HAP-1 (cell line): ENCODE data around the gene CHST13.
A peak's percentile ranks its signal among the peaks of the same experiment; 100 is the strongest.
"Not testable (repeated sequence)": the region's sequence is repeated elsewhere in the genome, so short reads cannot be mapped to it uniquely, and the experiment has no call there.

Source experiments
- DNase-seq, 2 experiments: peaks; one replicate each; pipeline ENCODE4 v3.0.0-alpha.2; 2016 to 2020; ENCODE audit warnings: low spot score in 2 of 2
- H3K27me3 ChIP-seq: fragments of 250-450 bp; sonication (Bioruptor Pico); 2 replicates; pipeline ENCODE4 v1.5.1; 2020; ENCODE audit warnings: low read depth, mild to moderate bottlenecking, moderate library complexity
- H3K36me3 ChIP-seq: fragments of 250-450 bp; sonication (Bioruptor Pico); replicated peaks from 2 replicates; pipeline ENCODE4 v1.5.1; 2020; ENCODE audit warnings: mild to moderate bottlenecking
- H3K4me1 ChIP-seq: fragments of 250-450 bp; sonication (Bioruptor Pico); 2 replicates; pipeline ENCODE4 v1.5.1; 2020; ENCODE audit warnings: mild to moderate bottlenecking
- H3K4me3 ChIP-seq: fragments of 250-450 bp; sonication (Bioruptor Pico); 2 replicates; pipeline ENCODE4 v1.5.1; 2020; ENCODE audit warnings: mild to moderate bottlenecking, moderate library complexity
- H3K9me3 ChIP-seq: fragments of 250-450 bp; sonication (Bioruptor Pico); 2 replicates; pipeline ENCODE4 v1.5.1; 2020; ENCODE audit warnings: mild to moderate bottlenecking, moderate library complexity
- in situ Hi-C: fragments of 300-500 bp; cut with MboI; formaldehyde crosslinking; loops from 3 replicates; pipeline ENCODE4 v1.14.3; 2020; ENCODE audit warnings: low sequenced_read_pairs, inconsistent platforms, mixed read lengths

The CHST13 gene

DNA sequence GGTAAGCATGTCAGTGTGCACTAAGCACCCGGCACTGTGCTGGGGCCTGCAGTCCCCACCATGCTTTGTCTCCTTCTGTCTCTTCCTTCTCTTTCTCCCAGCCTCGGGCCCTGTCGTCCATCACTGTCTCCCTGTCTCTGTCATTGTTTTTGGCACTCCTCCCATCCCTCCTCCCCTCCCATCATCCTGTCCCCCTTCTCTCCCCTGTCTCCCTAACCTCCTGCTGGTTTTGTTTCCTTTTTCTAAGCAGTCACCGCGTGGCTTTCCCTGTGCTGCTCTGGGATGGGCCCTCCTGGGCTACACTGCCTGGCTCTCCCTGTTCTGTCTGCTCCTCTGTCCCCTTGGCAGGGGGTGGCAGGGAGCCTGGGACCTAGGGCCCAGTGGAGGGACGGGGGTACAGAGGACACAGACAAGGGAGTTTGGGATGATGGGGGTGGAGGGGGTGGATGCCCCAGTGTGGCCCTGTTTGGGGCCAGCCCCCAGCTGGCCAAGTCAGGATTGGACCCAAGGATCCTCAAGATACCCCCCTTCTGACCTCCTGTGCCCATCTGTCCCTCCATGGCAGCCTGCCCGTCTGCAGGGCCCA is 5.7 kb downstream of the CHST13 start:
- in situ Hi-C loops = no loop called here
- Histone ChIP-seq H3K27me3 (peaks cover 19% of the 10 kb centered on the region), H3K9me3 (no peaks in the 10 kb centered on the region), H3K4me1 (no peaks in the 10 kb centered on the region), H3K4me3 (no peak overlapping the region), H3K36me3 (no peaks in the 10 kb centered on the region)
- no peak for DNase-seq

DNA sequence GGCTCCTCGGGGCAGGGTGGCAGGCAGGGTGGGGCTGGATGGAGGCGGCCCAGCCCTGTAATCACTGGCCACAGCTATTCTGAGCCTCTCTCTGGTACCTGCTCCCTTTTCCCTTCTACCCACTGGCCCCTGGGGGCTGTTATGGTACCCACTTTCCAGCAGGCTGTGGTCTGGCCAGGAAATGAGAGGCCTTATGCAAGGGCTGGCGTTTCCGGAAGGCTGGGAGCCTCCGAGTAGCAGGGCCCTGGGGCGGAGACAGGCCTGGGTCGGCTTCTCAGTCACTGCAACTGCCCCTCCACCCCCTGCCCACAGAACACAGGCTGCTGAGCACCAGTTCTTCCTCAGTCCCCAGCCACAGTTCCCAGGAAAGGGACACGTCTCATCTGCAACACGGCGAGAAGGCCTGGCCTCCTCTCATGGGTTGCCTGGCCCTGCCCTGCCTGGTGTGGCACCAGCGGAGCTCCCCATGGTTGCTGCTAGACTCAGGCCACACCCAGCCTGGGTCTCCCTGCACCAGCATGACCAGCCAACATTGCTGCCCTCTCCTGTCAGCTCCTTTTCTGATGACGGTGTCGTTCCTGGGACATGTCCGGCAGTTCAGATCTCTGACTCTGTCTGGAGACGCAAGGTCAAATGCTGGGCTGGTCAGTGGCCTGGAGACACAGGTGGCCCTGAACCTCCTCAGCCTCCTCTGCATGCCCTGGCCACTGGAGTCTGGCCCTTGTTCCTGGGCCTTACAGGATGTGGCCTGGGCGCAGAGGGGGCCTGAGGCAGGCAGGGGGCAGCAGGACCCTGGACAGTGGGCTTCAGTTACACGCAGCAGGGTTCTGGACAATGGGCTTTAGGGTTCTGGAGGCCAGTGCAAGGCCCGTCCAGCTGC is 6.5 kb downstream of the CHST13 start:
- Histone ChIP-seq H3K36me3 (no peaks in the 10 kb centered on the region), H3K4me1 (no peaks in the 10 kb centered on the region), H3K4me3 (no peak overlapping the region), H3K27me3 (peaks cover 19% of the 10 kb centered on the region), H3K9me3 (no peaks in the 10 kb centered on the region)
- in situ Hi-C loops = no loop called here
- DNase-seq = no peak

DNA sequence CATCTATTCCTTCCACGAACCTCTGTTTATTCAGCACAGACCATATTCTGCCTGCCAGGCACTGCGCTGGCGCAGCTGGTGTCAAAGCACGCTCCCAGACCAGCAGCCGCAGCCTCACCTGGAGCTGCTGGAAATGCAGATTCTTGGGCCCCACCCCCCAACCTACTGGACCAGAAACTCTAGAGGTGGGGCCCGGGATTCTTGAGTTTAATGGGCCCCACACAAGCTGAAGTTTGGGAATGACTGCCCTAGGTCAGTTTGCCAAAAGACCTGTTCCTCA is 7.0 kb downstream of the CHST13 start:
- no peaks in the 10 kb centered on the region for H3K9me3 ChIP-seq
- H3K4me3 ChIP-seq = no peak overlapping the region
- DNase-seq = no peak
- peaks cover 19% of the 10 kb centered on the region for H3K27me3 ChIP-seq
- H3K4me1 ChIP-seq = no peaks in the 10 kb centered on the region
- no peaks in the 10 kb centered on the region for H3K36me3 ChIP-seq
- in situ Hi-C loops = no loop called here

- no peak for DNase-seq
- no peaks in the 10 kb centered on the region for H3K9me3 ChIP-seq
- no peak overlapping the region for H3K4me3 ChIP-seq
- peaks cover 19% of the 10 kb centered on the region for H3K27me3 ChIP-seq
- H3K36me3 ChIP-seq = no peaks in the 10 kb centered on the region
- in situ Hi-C loops = no loop called here
- no peaks in the 10 kb centered on the region for H3K4me1 ChIP-seq
These were observed 9.6 kb downstream of the CHST13 start for GRCh38 chr3:126533506-126533905.

DNA sequence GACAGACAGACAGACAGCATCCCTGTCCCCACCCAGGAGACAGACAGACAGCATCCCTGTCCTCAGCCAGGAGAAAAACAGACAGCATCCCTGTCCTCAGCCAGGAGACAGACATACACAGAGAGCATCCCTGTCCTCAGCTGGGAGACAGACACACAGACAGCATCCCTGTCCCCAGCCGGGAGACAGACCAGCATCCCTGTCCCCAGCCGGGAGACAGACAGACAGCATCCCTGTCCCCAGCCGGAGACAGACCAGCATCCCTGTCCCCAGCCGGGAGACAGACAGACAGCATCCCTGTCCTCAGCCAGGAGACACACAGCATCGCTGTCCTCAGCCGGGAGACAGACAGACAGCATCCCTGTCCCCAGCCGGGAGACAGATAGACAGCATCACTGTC is 10.8 kb downstream of the CHST13 start:
- in situ Hi-C loops, H3K9me3 ChIP-seq, H3K4me3 ChIP-seq, H3K4me1 ChIP-seq, DNase-seq, H3K36me3 ChIP-seq: not testable (repeated sequence)
- peaks cover 19% of the 10 kb centered on the region for H3K27me3 ChIP-seq

- H3K27me3 ChIP-seq = peaks cover 19% of the 10 kb centered on the region
- no peaks in the 10 kb centered on the region for H3K36me3 ChIP-seq
- no peaks in the 10 kb centered on the region for H3K9me3 ChIP-seq
- no peaks in the 10 kb centered on the region for H3K4me1 ChIP-seq
- in situ Hi-C loops = no loop called here
- H3K4me3 ChIP-seq = no peak overlapping the region
- no peak for DNase-seq
These were observed 11.7 kb downstream of the CHST13 start for GRCh38 chr3:126535636-126536035.

DNA sequence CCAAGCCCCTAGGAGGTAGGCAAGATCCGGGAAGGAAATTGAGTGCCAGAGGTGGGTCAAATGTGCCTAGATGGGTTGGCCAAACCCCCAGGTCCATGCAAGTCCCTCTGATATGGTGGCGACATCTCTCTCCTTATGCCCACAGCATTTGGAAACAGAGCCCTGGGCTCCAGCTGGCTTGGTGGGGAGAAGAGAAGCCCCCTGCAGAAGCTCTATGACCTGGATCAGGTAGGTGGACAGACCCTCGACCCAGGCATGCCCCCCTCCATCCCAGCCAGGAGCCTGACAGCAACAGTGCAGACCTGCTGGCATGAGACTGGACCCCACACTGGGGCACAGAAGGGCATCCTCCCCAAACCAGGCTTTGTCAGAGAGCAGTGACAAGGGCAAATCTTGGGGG is 12.2 kb downstream of the CHST13 start:
- H3K4me1 ChIP-seq = no peaks in the 10 kb centered on the region
- no peak for DNase-seq
- in situ Hi-C loops = no loop called here

DNA sequence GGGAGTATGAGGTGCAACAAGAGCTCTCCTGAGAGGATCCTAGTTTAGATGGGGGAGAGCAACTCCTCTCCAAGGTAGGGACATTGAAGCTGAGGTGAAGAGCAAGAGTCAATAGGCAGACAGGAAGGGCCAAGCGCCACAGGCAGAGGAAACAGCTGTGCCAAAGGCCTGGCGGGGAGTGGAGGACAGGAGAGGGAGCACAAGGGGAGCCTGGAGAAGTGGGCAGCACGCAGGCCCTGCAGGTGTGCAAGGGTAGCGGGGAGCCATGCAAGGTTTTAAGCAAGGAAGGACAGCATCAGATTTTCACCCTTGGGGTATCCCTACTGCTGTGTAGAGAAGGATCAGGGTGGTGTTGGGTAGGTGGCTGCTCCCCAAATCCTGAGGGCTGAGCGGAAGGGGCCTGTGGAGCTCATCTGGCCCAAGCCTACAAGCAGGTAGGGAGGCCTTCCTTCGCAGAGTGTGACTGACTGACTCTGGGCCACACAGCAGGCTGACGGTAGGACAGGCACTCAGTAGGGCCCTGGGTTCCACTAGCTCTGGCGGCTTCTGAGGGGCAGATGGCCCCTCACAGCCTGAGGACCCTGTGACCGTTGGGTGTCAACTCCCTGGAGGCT is 13.3 kb downstream of the CHST13 start:
- DNase-seq = no peak
- in situ Hi-C loops = no loop called here
- Histone ChIP-seq H3K9me3 (no peaks in the 10 kb centered on the region), H3K4me3 (no peak overlapping the region), H3K36me3 (no peaks in the 10 kb centered on the region), H3K4me1 (no peaks in the 10 kb centered on the region), H3K27me3 (peaks cover 11% of the 10 kb centered on the region)

More for the DNA sequence above, 12.2 kb downstream of the CHST13 start:
- Histone ChIP-seq H3K27me3 (peaks cover 19% of the 10 kb centered on the region), H3K4me3 (no peak overlapping the region), H3K9me3 (no peaks in the 10 kb centered on the region), H3K36me3 (no peaks in the 10 kb centered on the region)

DNA sequence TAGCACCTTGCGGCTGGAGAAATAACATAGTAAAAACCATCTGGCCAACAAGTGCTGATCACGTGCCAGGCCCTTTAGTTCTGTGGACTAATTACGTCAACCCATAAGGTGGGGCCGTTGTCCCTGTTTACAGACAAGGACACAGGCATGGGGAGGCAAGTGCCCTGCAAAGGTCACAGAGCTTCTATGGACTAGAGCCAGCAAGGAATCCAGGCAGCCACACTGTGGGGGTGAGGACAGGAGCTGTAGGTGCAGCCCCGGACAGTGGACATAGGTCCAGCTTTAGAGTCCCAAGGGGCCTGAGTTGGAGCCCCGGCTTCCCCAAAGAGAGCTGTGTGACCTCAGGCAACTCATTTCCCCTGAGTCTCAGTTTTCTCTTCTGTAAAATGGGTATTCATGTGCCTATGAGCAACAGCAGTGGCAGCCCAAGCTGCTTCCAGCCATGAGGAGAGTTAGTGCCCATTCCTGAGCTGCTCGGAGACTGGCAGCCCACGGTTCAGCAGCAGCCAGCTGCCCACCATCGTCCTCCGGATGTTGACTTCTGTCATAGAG is 13.9 kb downstream of the CHST13 start:
- Histone ChIP-seq H3K9me3 (no peaks in the 10 kb centered on the region), H3K27me3 (peaks cover 5% of the 10 kb centered on the region), H3K4me1 (no peaks in the 10 kb centered on the region), H3K36me3 (no peaks in the 10 kb centered on the region), H3K4me3 (no peak overlapping the region)
- in situ Hi-C loops = no loop called here
- no peak for DNase-seq

GRCh38 chr3:126538316-126538715 is 14.4 kb downstream of the CHST13 start:
- in situ Hi-C loops = no loop called here
- DNase-seq = no peak

DNA sequence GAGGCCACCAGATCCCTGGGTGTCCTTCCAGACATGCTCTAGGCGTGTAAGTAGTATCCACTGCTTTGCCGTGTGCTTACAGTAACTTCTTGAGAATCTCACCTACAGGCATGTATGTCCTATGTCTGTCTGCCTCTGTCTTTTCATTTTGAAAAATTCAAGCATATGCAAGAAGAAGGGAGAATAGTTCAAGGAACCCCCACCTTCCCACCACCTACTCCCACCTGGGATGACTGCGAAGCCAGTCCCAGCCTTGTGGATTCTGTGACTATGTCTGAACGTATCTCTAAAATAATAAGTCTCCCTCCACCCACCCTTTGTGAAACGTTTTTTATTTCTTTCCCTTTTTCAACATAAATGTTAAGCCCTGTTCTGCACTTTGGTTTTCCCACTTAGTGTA is 15.0 kb downstream of the CHST13 start:
- Histone ChIP-seq H3K4me1 (no peaks in the 10 kb centered on the region), H3K9me3 (no peaks in the 10 kb centered on the region), H3K27me3 (no peaks in the 10 kb centered on the region), H3K36me3 (no peaks in the 10 kb centered on the region), H3K4me3 (no peak overlapping the region)
- in situ Hi-C loops = no loop called here
- DNase-seq = no peak

More at GRCh38 chr3:126538316-126538715, 14.4 kb downstream of the CHST13 start:
- Histone ChIP-seq H3K27me3 (peaks cover under 1% of the 10 kb centered on the region; the same call in 1 of the 2 replicates), H3K36me3 (no peaks in the 10 kb centered on the region), H3K4me1 (no peaks in the 10 kb centered on the region), H3K4me3 (no peak overlapping the region), H3K9me3 (no peaks in the 10 kb centered on the region)

DNA sequence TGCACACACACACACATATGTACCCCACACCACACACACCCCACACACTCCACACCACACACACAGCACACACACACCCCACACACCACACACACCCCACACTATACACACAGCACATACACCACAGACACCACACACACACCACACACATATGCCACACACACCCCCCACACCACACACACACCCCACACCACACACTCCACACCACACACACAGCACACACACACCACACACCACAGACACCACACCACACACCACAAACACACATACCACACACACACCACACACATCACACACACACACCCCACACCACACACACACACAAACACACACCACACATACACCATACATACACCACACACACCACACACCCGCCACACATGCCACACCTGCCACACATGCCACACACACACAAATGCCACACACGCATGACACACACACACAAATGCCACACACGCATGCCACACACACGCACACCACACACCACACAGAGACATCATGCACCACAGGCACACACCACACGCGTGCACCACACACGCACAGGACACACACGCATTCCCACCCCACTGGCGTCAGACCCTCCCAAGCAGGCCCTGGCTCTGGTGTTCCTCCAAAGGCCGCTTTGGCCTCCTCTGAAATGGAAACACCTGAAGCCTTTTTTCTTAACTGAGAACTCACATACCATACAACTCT is 15.7 kb downstream of the CHST13 start:
- Histone ChIP-seq H3K9me3 (no peaks in the 10 kb centered on the region), H3K27me3 (no peaks in the 10 kb centered on the region), H3K4me1 (no peaks in the 10 kb centered on the region), H3K36me3 (no peaks in the 10 kb centered on the region), H3K4me3 (no peak overlapping the region)
- in situ Hi-C loops = no loop called here
- peak in 1 of 2 experiments; percentile 0 for DNase-seq

DNA sequence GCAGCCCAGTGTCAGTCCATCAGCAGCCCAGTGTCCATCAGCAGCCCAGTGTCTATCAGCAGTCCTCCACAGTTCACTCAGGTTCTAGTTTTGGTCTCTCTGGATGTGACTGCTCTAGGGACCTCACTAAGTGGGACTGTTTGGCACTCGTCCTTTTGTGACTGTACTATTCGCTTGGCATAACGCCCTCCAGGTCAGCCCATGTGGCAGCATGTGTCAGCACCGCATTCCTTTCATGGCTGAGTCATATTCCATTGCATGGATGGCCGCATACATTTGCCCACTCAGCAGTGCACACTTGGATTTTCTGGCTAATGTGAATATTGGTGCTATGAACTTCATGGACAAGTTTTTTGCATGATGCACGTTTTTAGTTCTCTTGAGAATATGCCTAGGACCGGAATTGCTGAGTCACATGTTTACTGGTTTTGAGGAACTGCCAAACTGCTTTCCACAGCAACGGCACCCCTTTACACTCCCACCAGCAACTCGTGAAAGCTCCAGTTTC is 16.4 kb downstream of the CHST13 start:
- Histone ChIP-seq H3K4me3 (no peak overlapping the region), H3K27me3 (no peaks in the 10 kb centered on the region), H3K4me1 (no peaks in the 10 kb centered on the region), H3K9me3 (no peaks in the 10 kb centered on the region), H3K36me3 (no peaks in the 10 kb centered on the region)
- peak in 1 of 2 experiments; percentile 4 for DNase-seq
- in situ Hi-C loops = no loop called here
